Cardiac muscle cell (in vitro differentiated cells and primary cell): Measurements from ENCODE around the gene MACO1. TPM values are rescaled to one million over a fixed set of nuclear protein-coding genes. Genes with fewer than 3 reads are reported as not detected.
"Not testable (repeated sequence)": the region's sequence is repeated elsewhere in the genome, so short reads cannot be mapped to it uniquely, and the experiment has no call there.

Experiments
- DNase-seq, 2 donors: peaks; one replicate each; pipeline versions ENCODE4 v3.0.0 to v3.0.0-alpha.2; 2010 to 2017; ENCODE audit warnings: low read depth in 1 of 2, low spot score in 1 of 2
- H3K27ac ChIP-seq: fragments of 200-600 bp; sonication (generic); 2 replicates; pipeline ENCODE4 v1.5.1; 2016
- H3K27me3 ChIP-seq: fragments of 200-600 bp; sonication (generic); 2 replicates; pipeline ENCODE4 v1.6.0; 2016; ENCODE audit warnings: control low read depth
- H3K36me3 ChIP-seq: fragments of 200-600 bp; sonication (generic); 2 replicates; pipeline ENCODE4 v1.5.1; 2016; ENCODE audit warnings: control low read depth
- H3K4me1 ChIP-seq: fragments of 200-600 bp; sonication (generic); 2 replicates; pipeline ENCODE4 v1.8.1; 2017; ENCODE audit warnings: low read depth, mild to moderate bottlenecking, mixed run types
- H3K4me3 ChIP-seq: fragments of 200-600 bp; sonication (generic); 2 replicates; pipeline ENCODE4 v1.5.1; 2016; ENCODE audit warnings: mild to moderate bottlenecking
- H3K9me3 ChIP-seq: fragments of 200-600 bp; sonication (generic); 2 replicates; pipeline ENCODE4 v1.5.1; 2017; ENCODE audit warnings: low read depth, mild to moderate bottlenecking, control low read depth
- polyA plus RNA-seq: library from polyadenylated mRNA; unstranded; fragments of >200 nt; fragmentation: Nextera tagmentation; extraction: Ambion mirVana; gene quantifications from 2 replicates; pipeline ENCODE4 v1.2.1, GENCODE V29; 2016
- total RNA-seq: library from RNA; depleted of rRNA; stranded (reverse); fragments of >200 nt; gene quantifications from 2 replicates; pipeline ENCODE4 v1.2.3, GENCODE V29; 2016
- TF ChIP-seq, protein P1 (sequence below): IDR thresholded peaks from 2 replicates; pipeline ENCODE4 v1.5.1; 2012; ENCODE audit warnings: low read depth, mild to moderate bottlenecking, low read length

Gene MACO1
- total and polyA plus RNA-seq, 2 experiments from 2014 or later: 10.6 to 13.8 TPM

DNA sequence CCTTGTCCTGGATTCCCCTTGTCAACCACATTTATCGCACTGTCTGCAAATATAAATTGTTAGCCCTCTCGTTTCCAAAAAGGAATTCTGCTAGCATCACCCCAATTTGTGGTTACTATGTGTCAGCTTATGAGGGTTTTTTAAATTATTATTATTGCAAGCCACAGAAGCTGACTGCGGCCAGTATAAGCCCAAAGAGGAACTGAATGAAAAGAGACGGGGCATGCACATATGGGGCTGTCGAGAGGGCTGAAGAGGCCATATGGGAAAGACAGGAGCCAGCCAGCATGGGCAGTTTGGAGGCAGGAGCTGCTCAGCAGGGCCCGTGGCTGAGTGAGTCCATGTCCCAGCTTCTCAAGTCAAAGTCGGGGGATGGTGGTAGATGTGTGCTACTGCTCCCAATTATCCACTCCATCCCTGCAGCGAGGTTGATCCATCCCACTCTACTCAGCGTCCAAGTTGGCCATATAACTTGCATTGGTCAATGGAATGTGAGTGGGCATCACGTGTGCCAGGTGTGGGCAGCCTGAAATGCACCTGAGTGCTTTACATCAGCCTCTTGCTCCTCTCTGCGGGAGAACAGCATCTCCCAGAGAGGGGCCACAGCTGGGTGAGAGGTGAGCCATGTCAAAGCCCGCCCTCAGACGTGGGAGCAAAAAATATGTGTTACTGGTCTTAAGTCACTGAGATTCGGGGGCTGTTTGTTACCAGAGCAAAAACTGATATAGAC is 75.1 kb downstream of the MACO1 start:
- Histone ChIP-seq H3K27me3 (no peaks in the 10 kb centered on the region), H3K27ac (no peak overlapping the region)
- TF ChIP-seq, protein P1, sequence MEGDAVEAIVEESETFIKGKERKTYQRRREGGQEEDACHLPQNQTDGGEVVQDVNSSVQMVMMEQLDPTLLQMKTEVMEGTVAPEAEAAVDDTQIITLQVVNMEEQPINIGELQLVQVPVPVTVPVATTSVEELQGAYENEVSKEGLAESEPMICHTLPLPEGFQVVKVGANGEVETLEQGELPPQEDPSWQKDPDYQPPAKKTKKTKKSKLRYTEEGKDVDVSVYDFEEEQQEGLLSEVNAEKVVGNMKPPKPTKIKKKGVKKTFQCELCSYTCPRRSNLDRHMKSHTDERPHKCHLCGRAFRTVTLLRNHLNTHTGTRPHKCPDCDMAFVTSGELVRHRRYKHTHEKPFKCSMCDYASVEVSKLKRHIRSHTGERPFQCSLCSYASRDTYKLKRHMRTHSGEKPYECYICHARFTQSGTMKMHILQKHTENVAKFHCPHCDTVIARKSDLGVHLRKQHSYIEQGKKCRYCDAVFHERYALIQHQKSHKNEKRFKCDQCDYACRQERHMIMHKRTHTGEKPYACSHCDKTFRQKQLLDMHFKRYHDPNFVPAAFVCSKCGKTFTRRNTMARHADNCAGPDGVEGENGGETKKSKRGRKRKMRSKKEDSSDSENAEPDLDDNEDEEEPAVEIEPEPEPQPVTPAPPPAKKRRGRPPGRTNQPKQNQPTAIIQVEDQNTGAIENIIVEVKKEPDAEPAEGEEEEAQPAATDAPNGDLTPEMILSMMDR: no peak

GRCh38 chr1:25506566-25507463 is 76.1 kb downstream of the MACO1 start:
- H3K27me3 ChIP-seq, DNase-seq, H3K36me3 ChIP-seq, H3K4me1 ChIP-seq, H3K9me3 ChIP-seq: not testable (repeated sequence)
- Histone ChIP-seq H3K27ac (peak overlapping the region; percentile 34), H3K4me3 (peak overlapping the region; percentile 8)

More for the DNA sequence above, 75.1 kb downstream of the MACO1 start:
- H3K4me1 ChIP-seq: peaks cover 4% of the 10 kb centered on the region
- DNase-seq: no peak
- no peaks in the 10 kb centered on the region for H3K9me3 ChIP-seq
- H3K36me3 ChIP-seq: no peaks in the 10 kb centered on the region
- H3K4me3 ChIP-seq: no peak overlapping the region

GRCh38 chr1:25513666-25514065 is 83.0 kb downstream of the MACO1 start:
- Histone ChIP-seq H3K4me1 (no peaks in the 10 kb centered on the region), H3K9me3 (no peaks in the 10 kb centered on the region), H3K36me3 (no peaks in the 10 kb centered on the region), H3K27ac (no peak overlapping the region), H3K4me3 (no peak overlapping the region), H3K27me3 (no peaks in the 10 kb centered on the region)
- TF ChIP-seq, protein P1: no peak
- no peak for DNase-seq

GRCh38 chr1:25515033-25515432 is 84.3 kb downstream of the MACO1 start:
- Histone ChIP-seq H3K36me3 (no peaks in the 10 kb centered on the region), H3K27ac (no peak overlapping the region), H3K4me1 (no peaks in the 10 kb centered on the region), H3K27me3 (no peaks in the 10 kb centered on the region), H3K9me3 (no peaks in the 10 kb centered on the region), H3K4me3 (no peak overlapping the region)
- DNase-seq: no peak
- TF ChIP-seq, protein P1: no peak

- H3K27ac ChIP-seq: no peak overlapping the region
Observed at GRCh38 chr1:25516686-25517085, 86.0 kb downstream of the MACO1 start.

More at GRCh38 chr1:25516686-25517085, 86.0 kb downstream of the MACO1 start:
- Histone ChIP-seq H3K36me3 (no peaks in the 10 kb centered on the region), H3K9me3 (no peaks in the 10 kb centered on the region), H3K4me3 (no peak overlapping the region), H3K4me1 (no peaks in the 10 kb centered on the region), H3K27me3 (no peaks in the 10 kb centered on the region)
- DNase-seq: no peak
- TF ChIP-seq, protein P1: no peak
